Effector memory CD8-positive, alpha-beta T cell (primary cell): ENCODE measurements around the gene PTPRK.
"Not testable (repeated sequence)": the region's sequence is repeated elsewhere in the genome, so short reads cannot be mapped to it uniquely, and the experiment has no call there.

Source experiments
- ATAC-seq: fragments of 150-1000 bp; cut with Tn5 transposase; replicated peaks from 2 replicates; pipeline ENCODE4 v1.10.0; 2021; ENCODE audit warnings: mild to moderate bottlenecking, moderate library complexity
- DNase-seq, 3 experiments: peaks; one replicate each; pipeline ENCODE4 v3.0.0; 2021
- H3K27ac Mint-ChIP-seq, 2 donors: one replicate each; pipeline ENCODE4 v1.8.0; 2022; ENCODE audit warnings: mild to moderate bottlenecking in 2 of 2, mixed read lengths in 2 of 2, moderate library complexity in 2 of 2
- H3K27me3 Mint-ChIP-seq, 2 donors: one replicate each; pipeline ENCODE4 v1.8.0; 2022; ENCODE audit warnings: mixed read lengths in 2 of 2
- H3K36me3 Mint-ChIP-seq: one replicate; pipeline ENCODE4 v1.8.0; 2022; ENCODE audit warnings: mild to moderate bottlenecking, moderate library complexity, mixed read lengths; ENCODE audit not compliant: insufficient read depth
- H3K4me1 Mint-ChIP-seq, 2 donors: one replicate each; pipeline ENCODE4 v1.8.0; 2022; ENCODE audit warnings: low read depth in 2 of 2, mixed read lengths in 2 of 2
- H3K4me3 Mint-ChIP-seq, 2 donors: one replicate each; pipeline ENCODE4 v1.8.0; 2022; ENCODE audit warnings: mild to moderate bottlenecking in 2 of 2, mixed read lengths in 2 of 2, moderate library complexity in 2 of 2
- H3K9me3 Mint-ChIP-seq, 2 donors: one replicate each; pipeline ENCODE4 v1.8.0; 2022; ENCODE audit warnings: mixed read lengths in 2 of 2

Gene PTPRK

DNA sequence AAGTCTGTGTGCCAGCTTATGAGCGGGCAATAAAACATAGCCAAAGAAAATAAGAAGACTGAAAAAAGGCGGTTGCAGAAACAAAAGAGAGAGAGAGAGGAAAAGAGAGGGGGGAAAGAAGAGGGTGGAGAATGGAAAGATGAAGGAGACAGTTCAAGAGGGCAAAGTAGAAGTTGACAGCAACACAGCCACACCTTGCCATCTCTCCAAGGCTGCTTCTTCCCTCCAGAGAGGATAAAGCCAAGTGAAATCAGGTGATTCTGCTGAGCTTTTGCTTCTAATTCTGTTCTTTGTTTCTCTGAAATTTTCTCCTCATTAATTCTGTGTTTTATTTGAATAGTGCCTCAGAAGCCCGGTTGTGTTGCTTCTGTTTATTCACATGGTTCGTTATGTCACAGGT, 48.5 kb downstream of the PTPRK start:
- ATAC-seq = no peak
- H3K4me1 Mint-ChIP-seq = no peaks in the 10 kb centered on the region
- H3K9me3 Mint-ChIP-seq = no peaks in the 10 kb centered on the region
- no peak for DNase-seq
- no peak overlapping the region for H3K4me3 Mint-ChIP-seq
- no peaks in the 10 kb centered on the region for H3K36me3 Mint-ChIP-seq
- peaks cover 0 to 6% of the 10 kb centered on the region in 2 donors for H3K27me3 Mint-ChIP-seq
- no peak overlapping the region for H3K27ac Mint-ChIP-seq

- H3K27ac Mint-ChIP-seq = no peak overlapping the region
- no peak for ATAC-seq
- no peaks in the 10 kb centered on the region for H3K4me1 Mint-ChIP-seq
- H3K27me3 Mint-ChIP-seq = no peaks in the 10 kb centered on the region
- H3K36me3 Mint-ChIP-seq = no peaks in the 10 kb centered on the region
- no peak for DNase-seq
- H3K9me3 Mint-ChIP-seq = no peaks in the 10 kb centered on the region
- no peak overlapping the region for H3K4me3 Mint-ChIP-seq
Measured at GRCh38 chr6:128465368-128466343, 54.7 kb downstream of the PTPRK start.

GRCh38 chr6:128464790-128465189, 55.6 kb downstream of the PTPRK start:
- H3K4me1 Mint-ChIP-seq = no peaks in the 10 kb centered on the region
- no peak overlapping the region for H3K4me3 Mint-ChIP-seq
- H3K27me3 Mint-ChIP-seq = no peaks in the 10 kb centered on the region
- no peak for DNase-seq
- H3K27ac Mint-ChIP-seq = no peak overlapping the region
- no peaks in the 10 kb centered on the region for H3K9me3 Mint-ChIP-seq
- ATAC-seq = no peak
- H3K36me3 Mint-ChIP-seq = no peaks in the 10 kb centered on the region

- Mint-ChIP-seq H3K36me3 (no peaks in the 10 kb centered on the region), H3K4me3 (no peak overlapping the region), H3K9me3 (no peaks in the 10 kb centered on the region), H3K27me3 (no peaks in the 10 kb centered on the region), H3K27ac (no peak overlapping the region), H3K4me1 (no peaks in the 10 kb centered on the region)
- DNase-seq (no peak), ATAC-seq (no peak)
Measured at GRCh38 chr6:128463942-128464341, 56.5 kb downstream of the PTPRK start.

- DNase-seq (no peak), ATAC-seq (no peak)
- Mint-ChIP-seq H3K9me3 (no peaks in the 10 kb centered on the region), H3K4me3 (no peak overlapping the region), H3K4me1 (no peaks in the 10 kb centered on the region), H3K36me3 (no peaks in the 10 kb centered on the region), H3K27ac (no peak overlapping the region), H3K27me3 (no peaks in the 10 kb centered on the region)
Measured at GRCh38 chr6:128461501-128461900, 58.9 kb downstream of the PTPRK start.

GRCh38 chr6:128456510-128457230, 63.7 kb downstream of the PTPRK start:
- no peaks in the 10 kb centered on the region for H3K4me1 Mint-ChIP-seq
- H3K4me3 Mint-ChIP-seq = no peak overlapping the region
- H3K36me3 Mint-ChIP-seq = no peaks in the 10 kb centered on the region
- H3K27ac Mint-ChIP-seq = no peak overlapping the region
- ATAC-seq (no peak), DNase-seq (no peak)
- no peaks in the 10 kb centered on the region for H3K9me3 Mint-ChIP-seq
- H3K27me3 Mint-ChIP-seq = peaks cover 5 to 7% of the 10 kb centered on the region in 2 donors

DNA sequence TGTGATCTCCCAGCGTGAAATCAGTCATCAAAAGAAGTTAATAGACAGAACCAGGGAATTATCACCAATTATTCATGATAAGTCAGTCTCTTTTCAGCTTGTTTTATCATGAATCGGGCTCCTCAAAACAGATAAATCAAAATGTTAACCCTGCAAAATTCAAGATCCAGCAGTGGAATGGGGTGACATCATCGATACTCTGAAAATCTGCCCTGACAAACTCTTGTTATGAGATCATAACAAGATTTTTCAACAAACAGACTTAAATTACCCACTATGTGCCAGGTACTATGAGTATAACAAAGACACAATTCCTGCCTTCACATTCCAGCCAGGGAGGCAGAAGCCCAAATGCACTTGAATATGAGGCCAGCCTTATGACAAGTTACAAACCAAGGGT, 64.4 kb downstream of the PTPRK start:
- Mint-ChIP-seq H3K9me3 (no peaks in the 10 kb centered on the region), H3K27ac (no peak overlapping the region), H3K4me1 (no peaks in the 10 kb centered on the region), H3K36me3 (no peaks in the 10 kb centered on the region), H3K4me3 (no peak overlapping the region), H3K27me3 (peaks cover 5 to 7% of the 10 kb centered on the region in 2 donors)
- DNase-seq = no peak
- ATAC-seq = no peak

GRCh38 chr6:128452713-128453112, 67.7 kb downstream of the PTPRK start:
- no peaks in the 10 kb centered on the region for H3K4me1 Mint-ChIP-seq
- H3K36me3 Mint-ChIP-seq = no peaks in the 10 kb centered on the region
- H3K4me3 Mint-ChIP-seq = no peak overlapping the region
- H3K9me3 Mint-ChIP-seq = no peaks in the 10 kb centered on the region
- peaks cover 5 to 7% of the 10 kb centered on the region in 2 donors for H3K27me3 Mint-ChIP-seq
- ATAC-seq = no peak
- no peak overlapping the region for H3K27ac Mint-ChIP-seq
- DNase-seq = no peak

GRCh38 chr6:128446497-128446896, 73.9 kb downstream of the PTPRK start:
- Mint-ChIP-seq H3K4me3 (no peak overlapping the region), H3K36me3 (no peaks in the 10 kb centered on the region), H3K27me3 (peaks cover 5 to 15% of the 10 kb centered on the region in 2 donors), H3K4me1 (no peaks in the 10 kb centered on the region), H3K9me3 (no peaks in the 10 kb centered on the region), H3K27ac (no peak overlapping the region)
- DNase-seq (no peak), ATAC-seq (no peak)

DNA sequence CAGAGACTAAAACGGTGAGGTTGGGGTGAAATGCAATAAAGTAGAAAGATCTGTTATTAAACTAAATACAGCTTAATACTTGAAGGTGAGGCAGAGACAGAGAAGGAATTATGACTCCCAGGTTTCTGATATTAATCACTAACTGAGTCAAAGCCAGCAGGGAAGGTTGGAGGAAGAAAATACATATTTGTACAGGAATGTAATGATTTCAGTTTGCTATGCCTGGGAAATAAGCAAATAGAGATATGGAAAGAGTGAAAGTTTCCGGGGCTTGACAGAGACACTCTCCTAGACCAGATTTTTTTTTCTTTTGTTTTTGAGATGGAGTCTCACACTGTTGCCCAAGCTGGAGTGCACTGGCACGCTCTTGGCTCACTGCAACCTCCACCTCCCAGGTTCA, 76.8 kb downstream of the PTPRK start:
- Mint-ChIP-seq H3K36me3 (no peaks in the 10 kb centered on the region), H3K9me3 (no peaks in the 10 kb centered on the region), H3K4me3 (no peak overlapping the region), H3K4me1 (no peaks in the 10 kb centered on the region), H3K27me3 (peaks cover 7 to 18% of the 10 kb centered on the region in 2 donors), H3K27ac (no peak overlapping the region)
- DNase-seq (no peak), ATAC-seq (no peak)

DNA sequence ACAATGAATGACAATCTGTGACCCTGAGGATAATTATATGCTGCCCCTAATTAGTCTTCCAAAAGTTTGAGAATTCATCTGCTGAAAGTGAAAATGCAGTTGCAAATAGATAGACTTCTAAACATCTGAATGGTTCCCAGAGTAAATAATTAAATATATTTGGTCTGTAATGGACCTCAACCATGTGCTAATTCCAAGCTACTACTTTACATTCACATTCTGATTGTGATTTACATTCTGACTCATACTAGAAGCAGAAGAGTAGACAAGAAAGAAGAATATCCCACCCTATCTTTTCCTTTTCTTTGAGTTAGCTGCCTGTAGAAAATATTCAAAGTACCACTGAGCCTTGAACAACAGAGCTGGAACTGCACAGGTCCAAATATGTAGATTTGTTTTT, 80.8 kb downstream of the PTPRK start:
- DNase-seq (no peak), ATAC-seq (no peak)
- H3K4me3 Mint-ChIP-seq = no peak overlapping the region
- no peaks in the 10 kb centered on the region for H3K4me1 Mint-ChIP-seq
- H3K9me3 Mint-ChIP-seq = no peaks in the 10 kb centered on the region
- peaks cover 10 to 36% of the 10 kb centered on the region in 2 donors for H3K27me3 Mint-ChIP-seq
- no peak overlapping the region for H3K27ac Mint-ChIP-seq
- H3K36me3 Mint-ChIP-seq = no peaks in the 10 kb centered on the region

- no peaks in the 10 kb centered on the region for H3K4me1 Mint-ChIP-seq
- H3K27me3 Mint-ChIP-seq = peaks cover 10 to 38% of the 10 kb centered on the region in 2 donors
- no peak overlapping the region for H3K4me3 Mint-ChIP-seq
- no peak for ATAC-seq
- H3K9me3 Mint-ChIP-seq = no peaks in the 10 kb centered on the region
- H3K36me3 Mint-ChIP-seq = no peaks in the 10 kb centered on the region
- DNase-seq = no peak
- H3K27ac Mint-ChIP-seq = no peak overlapping the region
Measured at GRCh38 chr6:128438393-128438792, 82.0 kb downstream of the PTPRK start.

- no peaks in the 10 kb centered on the region for H3K9me3 Mint-ChIP-seq
- H3K27ac Mint-ChIP-seq = no peak overlapping the region
Measured at GRCh38 chr6:128437685-128438084, 82.7 kb downstream of the PTPRK start.

GRCh38 chr6:128434752-128435151, 85.6 kb downstream of the PTPRK start:
- not testable (repeated sequence) for H3K9me3 Mint-ChIP-seq, ATAC-seq, H3K36me3 Mint-ChIP-seq, DNase-seq, H3K4me3 Mint-ChIP-seq, H3K4me1 Mint-ChIP-seq, H3K27ac Mint-ChIP-seq
- H3K27me3 Mint-ChIP-seq = peaks cover 5 to 29% of the 10 kb centered on the region in 2 donors

More at GRCh38 chr6:128437685-128438084, 82.7 kb downstream of the PTPRK start:
- Mint-ChIP-seq H3K36me3 (no peaks in the 10 kb centered on the region), H3K4me3 (no peak overlapping the region), H3K4me1 (no peaks in the 10 kb centered on the region), H3K27me3 (peaks cover 10 to 38% of the 10 kb centered on the region in 2 donors)
- ATAC-seq = no peak
- DNase-seq = no peak
